HG03095 (cell line): ENCODE results near the gene MPPED1.

Source experiments
- ATAC-seq: cut with Tn5 transposase; IDR thresholded peaks from one replicate; pipeline ENCODE4 v1.9.1; 2021; ENCODE audit warnings: moderate library complexity; ENCODE audit not compliant: unreplicated experiment

Gene MPPED1

DNA sequence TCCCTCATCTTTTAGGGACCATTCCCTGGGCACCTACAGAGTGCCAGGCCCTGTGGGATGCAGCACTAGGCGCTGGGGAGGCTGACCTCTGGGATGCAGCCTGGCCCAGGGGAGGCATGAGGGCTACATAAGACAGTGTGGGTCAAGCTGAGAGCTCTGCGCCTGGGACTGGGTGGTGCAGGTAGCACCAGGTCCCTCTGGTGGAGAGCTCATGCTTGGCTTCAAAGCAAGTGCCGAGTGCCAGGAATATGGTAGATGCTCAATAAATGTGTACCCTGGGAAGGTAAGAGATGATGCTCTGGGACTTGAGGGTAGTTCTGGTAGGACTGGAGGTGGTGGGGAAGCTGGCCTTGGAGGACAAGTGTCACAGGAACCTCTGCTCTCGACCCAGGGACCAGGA is 2.0 kb upstream of the MPPED1 start:
- no peak for ATAC-seq

DNA sequence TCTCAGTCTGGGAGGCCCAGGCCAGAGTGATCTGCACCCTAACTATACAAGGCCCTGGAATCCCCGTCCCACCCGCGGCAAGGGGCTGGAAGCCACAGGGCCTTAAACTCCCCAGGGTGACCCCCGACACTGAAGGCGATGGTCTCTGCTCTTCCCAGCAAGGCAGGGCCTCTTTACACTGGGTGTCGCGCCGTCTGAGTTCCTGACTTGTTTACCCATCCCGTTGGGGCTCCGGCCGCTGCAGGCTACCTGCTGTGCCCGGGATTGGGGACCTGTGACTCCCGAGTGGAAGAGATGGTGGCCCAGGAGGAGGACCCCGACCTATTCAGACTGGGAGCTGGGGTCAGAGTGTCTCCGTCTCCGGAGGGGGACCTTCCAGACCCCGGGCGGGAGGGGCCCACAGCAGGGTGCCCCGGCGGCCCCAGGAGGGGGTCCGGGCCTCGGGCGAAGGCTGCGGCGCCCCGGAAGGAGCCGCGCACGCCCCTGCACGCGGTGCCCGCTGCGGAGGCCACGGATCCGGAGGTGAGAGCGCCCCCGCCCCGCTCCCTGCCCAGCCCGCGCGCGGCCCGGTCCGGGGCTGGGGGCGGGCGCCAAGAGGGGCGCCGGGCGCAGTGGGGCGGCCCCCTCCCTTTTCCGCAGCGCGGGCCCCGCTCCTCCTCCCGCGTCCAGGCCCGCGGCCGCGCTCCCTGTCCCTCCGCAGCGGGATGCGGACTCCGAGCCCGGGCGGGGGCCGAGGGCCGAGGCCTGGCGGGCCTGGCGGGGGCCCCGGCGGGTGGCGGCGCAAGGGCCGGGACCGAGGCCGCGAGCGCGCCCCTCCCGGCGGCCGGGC is 560 bp upstream of the MPPED1 start:
- ATAC-seq, result no peak

DNA sequence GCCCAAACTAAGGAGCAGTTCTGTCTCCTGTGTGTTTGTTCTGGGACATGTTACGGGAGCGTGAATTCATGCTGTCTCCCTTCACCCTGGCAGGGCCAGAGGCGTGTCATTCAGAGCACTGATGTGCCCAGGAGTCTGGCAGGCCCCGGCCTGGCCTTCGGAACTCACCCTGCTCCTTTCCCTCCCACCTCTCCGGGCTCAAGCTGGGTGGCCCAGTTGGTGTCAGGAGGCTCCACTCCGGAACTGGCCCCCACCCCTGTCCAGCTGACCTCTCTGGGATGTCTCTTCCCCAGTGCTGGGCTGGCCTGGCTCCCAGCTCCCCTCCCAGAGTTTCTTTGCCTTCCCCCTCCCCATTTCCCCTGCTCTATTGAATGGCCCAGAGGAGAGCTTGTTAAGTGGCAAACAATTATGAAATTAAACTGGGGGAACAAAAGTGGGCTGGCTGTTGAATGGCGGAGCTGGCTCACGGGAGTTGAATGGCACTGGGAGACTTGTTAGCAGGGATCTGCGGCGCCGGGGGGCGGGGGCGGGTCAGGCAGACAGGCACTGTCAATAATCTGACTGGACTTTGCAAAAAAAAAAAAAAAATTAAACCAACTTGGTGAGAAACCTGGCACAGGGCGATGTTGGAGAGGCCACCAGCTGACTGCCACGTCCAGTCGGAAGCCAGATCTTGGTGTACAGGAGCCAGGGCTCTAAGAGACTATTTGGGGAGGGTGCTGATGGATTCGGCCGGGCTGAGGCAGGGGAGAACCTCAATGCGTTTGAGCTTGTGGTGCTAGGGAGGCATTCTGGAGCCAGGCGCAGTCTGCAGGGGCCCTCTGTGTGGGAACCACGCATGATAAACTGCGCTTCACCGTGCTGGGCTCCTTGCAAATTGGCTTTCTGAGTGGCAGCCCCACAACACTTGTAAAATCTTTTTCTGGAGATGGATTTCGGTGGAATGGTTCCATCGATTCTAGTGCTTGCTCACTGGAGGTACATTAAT is 1.3 kb downstream of the MPPED1 start:
- ATAC-seq, result no peak

GRCh38 chr22:43413826-43414225 is 2.0 kb downstream of the MPPED1 start:
- ATAC-seq, result no peak

DNA sequence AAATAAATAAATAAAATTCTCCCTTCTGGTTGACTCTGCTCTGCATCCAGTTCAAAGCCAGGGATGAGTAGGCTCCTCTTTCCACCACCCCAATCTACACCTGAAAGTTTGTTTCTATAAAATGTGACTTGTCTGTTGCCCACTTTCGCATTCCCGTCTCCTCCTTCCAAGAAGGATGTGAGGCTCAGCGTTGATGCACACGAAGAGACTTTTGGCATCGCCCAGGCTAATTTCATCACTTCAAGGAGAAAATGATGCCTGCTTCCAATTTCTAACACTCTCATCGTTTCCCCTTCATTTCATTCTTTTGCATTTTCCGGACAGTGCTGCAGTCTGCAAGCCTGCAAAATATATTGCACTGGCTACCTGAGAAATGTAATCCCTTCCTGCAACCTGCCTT is 3.9 kb downstream of the MPPED1 start:
- no peak for ATAC-seq

- no peak for ATAC-seq
Observed at GRCh38 chr22:43417555-43417954, 5.7 kb downstream of the MPPED1 start.

GRCh38 chr22:43418079-43418825 is 6.4 kb downstream of the MPPED1 start:
- no peak for ATAC-seq

DNA sequence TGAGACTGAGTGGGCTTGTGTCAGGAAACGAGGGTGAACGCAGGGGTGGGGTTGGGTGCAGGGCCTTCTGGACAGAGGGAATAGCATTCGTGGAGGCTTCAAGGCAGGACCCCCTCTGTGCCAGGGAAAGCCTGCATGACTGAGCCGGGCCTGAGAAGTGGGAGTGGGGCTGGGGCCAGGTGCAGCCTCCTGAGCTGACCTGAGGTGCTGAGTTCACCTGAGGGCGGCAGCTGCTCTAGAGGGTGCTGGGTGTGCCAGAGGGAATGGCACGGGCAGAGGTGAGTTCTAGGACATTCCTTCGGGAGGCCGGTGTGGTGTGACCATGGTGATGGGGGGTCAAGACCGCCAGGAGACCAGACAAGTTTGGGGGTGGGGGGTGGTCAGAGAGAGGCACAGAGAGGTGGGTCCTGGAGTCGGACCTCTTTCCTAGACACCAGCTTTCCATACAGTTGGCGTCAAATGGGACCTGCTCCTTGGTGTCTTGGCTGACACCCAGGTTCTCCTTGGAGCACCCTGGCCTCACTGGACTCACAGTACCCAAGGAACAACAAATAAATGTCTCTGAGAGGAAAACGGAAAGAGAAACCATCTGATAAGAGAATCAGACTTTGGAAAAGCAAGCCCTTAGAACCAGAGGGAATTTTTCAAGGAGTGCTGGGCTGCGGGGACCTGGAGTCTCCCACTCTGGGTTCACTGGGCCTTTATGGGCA is 7.7 kb downstream of the MPPED1 start:
- ATAC-seq, result no peak

- ATAC-seq, result no peak
Observed at GRCh38 chr22:43421046-43421665, 9.3 kb downstream of the MPPED1 start.

DNA sequence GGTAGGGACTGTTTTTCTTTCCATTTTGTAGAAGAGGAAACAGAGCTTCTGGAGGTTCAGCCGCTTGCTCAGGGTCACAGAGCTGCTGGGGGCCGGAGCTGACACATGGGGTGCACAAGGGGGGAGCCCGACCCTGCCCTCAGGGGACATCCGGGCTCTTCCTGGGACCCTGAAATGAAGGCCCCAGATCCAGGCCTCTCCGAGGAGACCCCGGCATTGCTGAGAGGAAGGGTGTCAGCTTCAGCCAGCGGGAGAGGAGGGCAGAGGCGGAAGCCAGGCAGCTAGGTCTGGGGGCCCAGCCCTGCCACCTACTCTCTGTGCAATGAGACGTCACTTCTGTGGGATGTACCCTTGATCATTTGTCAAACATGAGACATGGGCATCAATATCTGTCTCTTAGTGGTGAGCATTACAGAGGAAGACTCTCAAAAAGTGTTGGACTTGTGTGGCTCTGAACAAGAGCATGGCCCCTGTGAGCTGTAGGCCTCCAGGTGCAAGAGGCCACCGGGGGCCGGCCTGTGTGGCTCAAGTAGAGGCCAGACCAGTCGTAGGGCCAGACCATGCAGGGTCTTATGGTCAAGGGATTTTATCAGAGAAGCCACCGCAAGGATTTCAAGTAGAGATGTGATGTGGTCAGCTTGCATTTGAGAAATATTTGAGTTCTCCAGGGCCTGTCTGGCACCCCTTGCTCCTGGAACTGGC is 10.3 kb downstream of the MPPED1 start:
- ATAC-seq, result no peak

DNA sequence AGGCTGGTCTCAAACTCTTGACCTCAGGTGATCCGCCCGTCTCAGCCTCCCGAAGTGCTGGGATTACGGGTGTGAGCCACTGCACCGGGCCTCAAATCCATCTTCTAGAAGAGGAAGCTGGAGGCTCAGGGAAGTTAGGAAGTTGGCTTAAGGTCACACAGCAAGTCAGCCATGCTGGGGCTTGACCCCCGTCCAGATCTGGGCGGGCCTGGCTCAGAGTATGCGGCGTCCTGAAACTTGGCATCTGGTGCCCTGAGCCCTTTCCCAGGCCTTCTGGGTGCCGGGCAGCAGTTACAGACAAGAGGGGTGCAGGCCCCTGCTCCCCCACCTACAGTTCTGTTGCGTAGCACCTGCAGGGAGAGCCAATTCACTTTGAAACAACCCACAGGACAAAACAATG is 11.2 kb downstream of the MPPED1 start:
- ATAC-seq, result no peak

DNA sequence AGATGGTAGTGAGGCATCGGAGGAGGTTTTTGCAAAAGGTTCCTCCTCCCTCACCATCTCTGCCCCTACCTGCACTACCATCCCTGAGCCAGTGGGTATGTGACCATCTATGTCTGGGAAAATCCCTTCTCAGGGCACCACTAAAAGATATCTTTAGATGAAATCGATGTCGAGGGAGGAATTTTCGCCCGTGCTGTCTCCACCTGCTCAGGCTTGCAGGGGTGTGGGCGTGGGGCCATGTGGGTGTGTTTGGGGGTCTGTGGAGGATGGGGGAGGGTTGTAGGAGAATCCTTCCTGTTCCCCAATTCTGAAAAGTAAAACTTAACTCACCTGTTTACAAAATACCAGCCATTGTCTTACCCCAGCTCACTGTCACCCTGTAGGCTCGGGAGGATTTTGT is 12.4 kb downstream of the MPPED1 start:
- no peak for ATAC-seq

DNA sequence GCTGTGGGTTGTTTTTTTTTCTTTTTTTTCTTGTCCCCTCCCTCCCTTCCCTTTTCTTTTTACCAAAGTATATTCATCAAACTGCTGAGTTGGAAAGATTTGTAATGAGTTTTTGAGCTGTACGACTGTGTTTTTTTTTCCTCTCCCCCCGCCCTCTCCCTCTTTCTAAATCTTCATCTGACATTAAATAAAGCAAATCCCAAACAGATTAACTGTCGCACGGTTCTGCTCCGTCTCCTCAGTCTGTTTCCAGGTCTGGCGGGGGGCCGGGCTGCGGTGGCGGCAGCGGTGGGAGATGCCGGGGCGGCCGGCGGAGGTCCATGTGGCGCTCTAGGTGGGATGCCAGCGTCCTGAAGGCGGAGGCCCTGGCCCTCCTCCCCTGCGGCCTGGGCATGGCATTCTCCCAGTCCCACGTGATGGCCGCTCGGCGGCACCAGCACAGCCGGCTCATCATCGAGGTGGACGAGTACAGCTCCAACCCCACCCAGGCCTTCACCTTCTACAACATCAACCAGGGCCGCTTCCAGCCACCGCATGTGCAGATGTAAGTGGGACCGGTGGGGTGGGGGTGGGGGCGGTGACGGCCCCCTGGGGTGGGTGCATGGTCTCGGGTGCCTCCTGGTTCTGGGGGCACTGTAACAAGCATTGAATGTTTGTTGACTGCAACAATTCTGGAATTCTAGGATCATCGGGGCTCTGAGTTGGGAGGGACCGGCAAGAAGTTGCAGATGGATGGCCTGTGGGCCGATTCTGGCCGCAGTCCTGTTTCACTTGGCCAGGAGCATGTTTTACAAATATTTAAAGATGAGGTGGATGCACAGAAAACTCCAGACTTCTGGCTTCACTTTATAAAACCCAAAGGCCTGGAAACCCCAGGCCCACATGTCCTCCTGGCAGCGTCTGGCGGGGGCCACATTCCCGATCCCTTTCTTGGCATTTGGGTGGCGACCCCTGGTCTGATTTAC is 13.1 kb downstream of the MPPED1 start:
- ATAC-seq, result no peak

DNA sequence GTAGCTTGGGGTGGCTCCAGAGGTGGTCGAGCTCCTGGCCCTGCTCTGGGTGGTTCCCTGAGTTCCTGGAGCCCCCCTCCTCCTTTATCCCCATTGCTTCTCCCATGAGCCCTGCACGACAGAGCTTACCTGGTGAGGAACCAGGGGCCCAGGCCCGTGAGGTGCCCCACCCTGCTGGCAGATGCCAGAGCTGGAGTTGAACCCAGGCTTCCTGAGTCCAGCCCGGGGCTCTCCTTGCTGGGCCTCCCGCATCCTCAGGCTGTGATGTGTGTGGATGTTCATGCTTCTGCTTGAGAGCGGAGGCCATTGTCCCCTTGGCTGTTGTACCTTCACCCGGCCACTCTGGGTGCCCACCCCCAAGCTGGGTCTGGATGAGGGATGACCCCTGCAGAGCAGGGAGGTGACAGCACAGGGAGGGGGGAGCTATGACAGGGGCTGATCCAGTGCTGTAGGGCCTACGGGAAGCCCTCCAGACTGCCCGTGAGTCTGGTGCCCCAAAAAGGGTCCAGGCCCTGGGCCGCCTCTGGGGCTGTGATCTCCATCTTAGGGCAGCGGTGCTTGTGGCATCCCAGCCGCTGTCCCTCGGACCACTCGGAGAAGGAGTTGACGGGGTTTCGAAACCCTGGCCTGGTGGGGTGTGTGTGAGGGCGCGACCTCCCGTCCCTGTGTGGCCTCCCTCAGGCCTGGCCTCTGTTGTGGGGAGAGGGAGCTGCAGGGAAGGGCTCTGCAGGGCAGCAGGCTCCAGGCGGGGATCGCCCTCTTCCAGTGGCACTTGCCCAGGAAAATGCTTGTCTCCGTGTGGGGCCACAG is 14.4 kb downstream of the MPPED1 start:
- no peak for ATAC-seq

DNA sequence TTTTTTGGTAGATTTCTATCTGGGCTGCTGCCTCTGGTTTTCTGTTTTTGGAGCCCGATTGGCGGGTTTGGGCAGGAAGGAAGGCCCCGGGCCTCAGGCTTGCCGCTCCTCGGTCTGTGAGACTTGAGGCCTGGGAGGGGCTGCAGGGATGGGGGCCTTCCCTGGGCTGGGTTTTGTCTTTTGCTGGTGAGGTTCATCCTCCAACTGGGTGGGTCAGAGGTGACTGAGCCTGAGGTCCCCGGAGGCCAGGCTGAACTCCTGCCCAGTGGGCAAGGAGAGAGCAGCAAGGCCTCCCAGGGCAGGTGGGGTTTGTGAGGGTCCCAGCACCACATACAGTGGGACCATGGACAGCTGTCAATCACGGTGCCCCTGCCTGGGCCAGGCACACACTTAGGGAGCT is 15.0 kb downstream of the MPPED1 start:
- no peak for ATAC-seq

- no peak for ATAC-seq
Observed at GRCh38 chr22:43427296-43428004, 15.6 kb downstream of the MPPED1 start.

DNA sequence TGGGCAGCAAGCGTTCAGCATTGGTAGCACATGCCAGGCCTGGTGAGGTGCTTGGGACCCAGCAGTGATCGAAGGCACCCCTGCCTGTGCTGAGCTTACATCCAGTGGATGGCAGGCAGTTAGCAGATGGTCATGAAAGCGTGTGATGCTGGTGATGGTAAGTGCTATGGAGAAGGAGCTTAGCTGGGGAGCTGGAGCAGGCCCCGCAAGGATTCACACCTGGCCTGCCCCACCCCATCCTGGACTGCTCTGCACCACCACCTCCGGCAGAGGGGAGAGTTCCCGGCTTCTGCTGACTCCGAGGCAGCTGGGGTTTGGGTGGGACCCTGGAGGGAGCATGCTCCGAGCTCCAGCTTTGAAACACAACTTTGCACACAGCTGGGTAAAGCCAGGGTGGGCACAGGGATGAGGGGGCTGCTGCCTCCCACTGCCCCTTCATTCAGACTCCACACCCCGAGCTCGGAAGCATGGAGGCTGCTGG is 16.2 kb downstream of the MPPED1 start:
- ATAC-seq, result no peak
